Measurements from ENCODE around the gene GSK3A. TPM values are rescaled to one million over a fixed set of nuclear protein-coding genes. Genes with fewer than 3 reads are reported as not detected.

The GSK3A gene
- total and polyA plus RNA-seq, 2 donors (not counting 1 experiment from before 2014, with no cell fraction given) = 38.5 to 42.0 TPM

GRCh38 chr19:42288881-42289555 is 46.6 kb upstream of the GSK3A start:
- Histone ChIP-seq H3K4me1 (ENCODE audit: control insufficient read depth in 2 of 2, insufficient read depth in 2 of 2, low read length in 2 of 2) (peaks cover 18 to 24% of the 10 kb centered on the region in 2 donors), H3K4me2 (replicated peaks; ENCODE audit: low read depth, low read length, poor library complexity, severe bottlenecking) (no peak overlapping the region), H3K9ac (ENCODE audit: low read length) (no peak overlapping the region), H3K36me3 (replicated peaks in 1 of 2; ENCODE audit: control extremely low read depth in 1 of 2, control insufficient read depth in 1 of 2, extremely low read depth in 1 of 2, insufficient read depth in 2 of 2, low read length in 1 of 2) (peaks cover 1 to 73% of the 10 kb centered on the region in 2 experiments), H3K27me3 (replicated peaks in 1 of 4; ENCODE audit: control extremely low read depth in 1 of 4, control insufficient read depth in 3 of 4, insufficient read depth in 4 of 4, low read length in 3 of 4) (no peaks in the 10 kb centered on the region), H3K9me3 (ENCODE audit: control extremely low read depth in 1 of 3, control insufficient read depth in 2 of 3, insufficient read depth in 1 of 3, low read length in 2 of 3) (no peaks in the 10 kb centered on the region), H3K27ac (ENCODE audit: low read length in 2 of 2) (no peak overlapping the region), H3K4me3 (ENCODE audit: control extremely low read depth in 1 of 5, extremely low read depth in 1 of 5, insufficient read depth in 1 of 5, low read depth in 2 of 5, low read length in 4 of 5) (no peak overlapping the region), H4K20me1 (ENCODE audit: control insufficient read depth, insufficient read depth, low read length, poor library complexity, severe bottlenecking) (peaks cover 46% of the 10 kb centered on the region), H2AFZ (ENCODE audit: insufficient read depth, low read depth, low read length, poor library complexity, severe bottlenecking) (no peak overlapping the region), H3K79me2 (ENCODE audit: control insufficient read depth, insufficient read depth, low read length) (peaks cover 18% of the 10 kb centered on the region)
- Mint-ChIP-seq H3K4me3 (no peak overlapping the region), H3K27me3 (no peaks in the 10 kb centered on the region), H3K9me3 (ENCODE audit: insufficient read depth) (no peaks in the 10 kb centered on the region), H3K4me1 (peaks cover 26% of the 10 kb centered on the region), H3K27ac (peak overlapping the region; percentile 26)
- intact Hi-C loops (cut with micrococcal nuclease) = no loop called here
- TF ChIP-seq EZH2 (IDR thresholded peaks at IDR 0.05; ENCODE audit: borderline replicate concordance, insufficient read depth, low read depth, low read length, poor library complexity, severe bottlenecking) = no peak
- TF ChIP-seq CTCF (IDR thresholded peaks at IDR 0.05) = no peak
- DNase-seq (no peak), ATAC-seq (ENCODE audit: low read depth) (no peak)
- ChIA-PET POLR2A (interaction anchor here (0.8 kb wide), 1 partner anchor 9 kb away, joined by 3 read pairs; no protein-coding TSS in a partner anchor), CTCF (interaction anchor here (0.7 to 2.9 kb wide), 7 partner anchors 9 to 180 kb away, joined by 3 to 12 read pairs (median 4); partner anchors contain the start of genes POU2F2 and PRR19)
- 99% methylated on average over 21 of the region's 22 CpGs for WGBS (ENCODE audit: insufficient coverage)

GRCh38 chr19:42288387-42288786 is 46.0 kb upstream of the GSK3A start:
- ChIA-PET CTCF (interaction anchor here (0.7 to 2.9 kb wide), 8 partner anchors 8 to 179 kb away, joined by 3 to 12 read pairs (median 4); partner anchors contain the start of genes POU2F2 and PRR19), POLR2A (no interaction called here)
- H3K27me3 ChIP-seq (replicated peaks in 1 of 4; ENCODE audit: control extremely low read depth in 1 of 4, control insufficient read depth in 3 of 4, insufficient read depth in 4 of 4, low read length in 3 of 4) = no peaks in the 10 kb centered on the region
- peaks cover 46% of the 10 kb centered on the region for H4K20me1 ChIP-seq (ENCODE audit: control insufficient read depth, insufficient read depth, low read length, poor library complexity, severe bottlenecking)
- H3K4me2 ChIP-seq (replicated peaks; ENCODE audit: low read depth, low read length, poor library complexity, severe bottlenecking) = no peak overlapping the region
- DNase-seq (no peak), ATAC-seq (ENCODE audit: low read depth) (no peak)
- H3K9ac ChIP-seq (ENCODE audit: low read length) = no peak overlapping the region
- Mint-ChIP-seq H3K27ac (no peak overlapping the region), H3K4me1 (peaks cover 26% of the 10 kb centered on the region), H3K4me3 (no peak overlapping the region), H3K9me3 (ENCODE audit: insufficient read depth) (no peaks in the 10 kb centered on the region), H3K27me3 (no peaks in the 10 kb centered on the region)
- H3K4me3 ChIP-seq (ENCODE audit: control extremely low read depth in 1 of 5, extremely low read depth in 1 of 5, insufficient read depth in 1 of 5, low read depth in 2 of 5, low read length in 4 of 5) = no peak overlapping the region
- H3K36me3 ChIP-seq (replicated peaks in 1 of 2; ENCODE audit: control extremely low read depth in 1 of 2, control insufficient read depth in 1 of 2, extremely low read depth in 1 of 2, insufficient read depth in 2 of 2, low read length in 1 of 2) = peaks cover 1 to 66% of the 10 kb centered on the region in 2 experiments
- peaks cover 18% of the 10 kb centered on the region for H3K79me2 ChIP-seq (ENCODE audit: control insufficient read depth, insufficient read depth, low read length)
- H3K4me1 ChIP-seq (ENCODE audit: control insufficient read depth in 2 of 2, insufficient read depth in 2 of 2, low read length in 2 of 2) = peaks cover 19 to 25% of the 10 kb centered on the region in 2 donors
- WGBS (ENCODE audit: insufficient coverage) = 93% methylated on average over 3 of the region's 4 CpGs
- H3K27ac ChIP-seq (ENCODE audit: low read length in 2 of 2) = no peak overlapping the region
- intact Hi-C loops (cut with micrococcal nuclease) = no loop called here
- H3K9me3 ChIP-seq (ENCODE audit: control extremely low read depth in 1 of 3, control insufficient read depth in 2 of 3, insufficient read depth in 1 of 3, low read length in 2 of 3) = no peaks in the 10 kb centered on the region
- H2AFZ ChIP-seq (ENCODE audit: insufficient read depth, low read depth, low read length, poor library complexity, severe bottlenecking) = no peak overlapping the region
- TF ChIP-seq EZH2 (IDR thresholded peaks at IDR 0.05; ENCODE audit: borderline replicate concordance, insufficient read depth, low read depth, low read length, poor library complexity, severe bottlenecking) (no peak), CTCF (IDR thresholded peaks at IDR 0.05) (no peak)
